Mucosa of stomach (tissue), 1 donor: ENCODE measurements around the gene HMX3.

Experiments used
- H3K27me3 ChIP-seq: one replicate; pipeline ENCODE4 v1.7.0; 2013; ENCODE audit warnings: mild to moderate bottlenecking, low read length; ENCODE audit not compliant: control insufficient read depth, insufficient read depth
- H3K36me3 ChIP-seq: one replicate; pipeline ENCODE4 v1.7.0; 2013; ENCODE audit warnings: low read length; ENCODE audit not compliant: control insufficient read depth, insufficient read depth
- H3K4me1 ChIP-seq: one replicate; pipeline ENCODE4 v1.7.0; 2013; ENCODE audit warnings: mild to moderate bottlenecking, low read length; ENCODE audit not compliant: control insufficient read depth, insufficient read depth
- H3K4me3 ChIP-seq: one replicate; pipeline ENCODE4 v1.7.0; 2013; ENCODE audit warnings: low read length
- H3K9ac ChIP-seq: one replicate; pipeline ENCODE4 v1.7.0; 2013; ENCODE audit warnings: mild to moderate bottlenecking, low read length, moderate library complexity
- H3K9me3 ChIP-seq: one replicate; pipeline ENCODE4 v1.7.0; 2013; ENCODE audit warnings: mild to moderate bottlenecking, low read length, moderate library complexity; ENCODE audit not compliant: control insufficient read depth
- donor health status: Pancreatic carcinoma.

HMX3 gene

DNA sequence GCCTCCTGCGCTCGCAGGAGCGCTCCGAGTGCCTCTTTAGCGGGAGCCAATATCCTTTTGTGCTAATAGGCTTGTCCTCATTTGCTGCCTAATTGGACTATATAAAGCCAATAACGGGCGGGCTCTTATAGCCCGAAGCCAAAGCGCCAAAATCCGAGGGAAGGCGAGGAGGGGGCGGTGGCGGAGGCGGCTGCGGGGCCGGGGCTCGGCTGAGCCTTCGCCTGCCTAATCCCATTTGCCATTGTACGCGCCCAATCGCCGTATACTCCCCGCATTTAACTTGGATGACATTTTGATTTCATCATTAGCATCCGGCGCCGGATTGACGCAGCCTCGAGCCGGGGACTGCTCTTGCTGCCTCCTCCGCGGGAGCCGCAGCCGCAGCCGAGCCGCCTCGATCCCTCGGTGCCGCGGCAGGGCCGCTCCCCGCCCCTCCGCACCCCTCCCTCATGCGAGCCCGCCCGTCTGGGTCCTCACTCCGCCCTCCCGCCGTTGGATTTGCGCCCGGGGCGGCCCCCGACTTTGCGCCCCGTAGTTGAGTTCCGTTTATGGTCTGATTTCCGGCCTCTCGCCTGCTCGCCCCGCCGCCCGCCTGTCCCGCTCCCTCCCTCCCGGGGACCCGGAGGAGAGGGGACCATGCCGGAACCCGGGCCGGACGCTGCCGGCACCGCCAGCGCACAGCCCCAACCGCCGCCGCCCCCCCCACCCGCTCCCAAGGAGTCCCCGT is at the start of gene HMX3:
Gene HMX3, plus strand, starts transcription at position 556 of the 727 bp plus-strand sequence. Its CDS starts 81 bp downstream, at position 637.
- no peak within 1 kb of the TSS for H3K4me3 ChIP-seq
- H3K9ac ChIP-seq: no peak within 1 kb of the TSS
- H3K36me3 ChIP-seq: no peaks in the 10 kb centered on the region
- H3K4me1 ChIP-seq: peaks cover 42% of the 10 kb centered on the region
- H3K9me3 ChIP-seq: peaks cover 4% of the 10 kb centered on the region
- peaks cover 96% of the 10 kb centered on the region for H3K27me3 ChIP-seq

DNA sequence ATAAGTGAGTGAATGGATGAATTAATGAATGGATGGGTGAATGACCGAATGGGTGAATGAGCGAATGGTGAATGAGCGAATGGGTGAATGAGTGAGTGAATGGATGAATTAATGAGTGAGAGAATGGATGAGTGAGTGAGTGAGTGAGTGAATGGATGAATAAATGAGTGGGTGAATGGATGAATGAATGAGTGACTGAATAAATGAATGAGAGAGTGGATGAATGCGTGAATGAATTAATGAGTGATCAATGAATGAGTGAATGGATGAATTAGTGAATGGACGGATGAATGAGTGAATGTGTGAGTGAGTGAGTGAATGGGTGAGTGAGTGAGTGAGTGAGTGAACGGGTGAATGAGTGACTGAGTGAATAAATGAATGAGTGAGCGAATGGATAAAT is 49.5 kb upstream of the HMX3 start:
- peaks cover 4% of the 10 kb centered on the region for H3K27me3 ChIP-seq
- H3K9me3 ChIP-seq: no peaks in the 10 kb centered on the region
- no peak overlapping the region for H3K9ac ChIP-seq
- no peak overlapping the region for H3K4me3 ChIP-seq
- H3K4me1 ChIP-seq: no peaks in the 10 kb centered on the region
- H3K36me3 ChIP-seq: no peaks in the 10 kb centered on the region

DNA sequence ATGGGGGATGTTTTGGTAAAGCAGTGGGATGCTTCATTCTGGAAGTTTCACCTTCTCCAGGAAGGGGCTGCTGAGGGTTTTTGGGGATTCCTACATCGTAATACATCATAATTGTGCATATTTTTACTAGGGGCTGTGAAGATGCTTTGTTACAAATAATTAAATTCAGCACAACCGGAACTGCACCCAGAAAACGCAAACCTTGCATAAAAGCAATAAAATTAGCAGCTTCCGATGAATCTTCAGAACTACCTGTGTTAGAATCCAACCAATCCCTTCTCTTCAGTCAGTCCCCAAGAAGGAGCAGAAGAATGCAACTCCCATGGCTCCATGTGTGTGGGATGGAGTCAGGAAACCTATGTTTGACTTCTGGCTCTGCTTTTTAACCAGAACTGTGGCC is 48.4 kb upstream of the HMX3 start:
- Histone ChIP-seq H3K9ac (no peak overlapping the region), H3K4me3 (no peak overlapping the region), H3K36me3 (no peaks in the 10 kb centered on the region), H3K9me3 (no peaks in the 10 kb centered on the region), H3K27me3 (peaks cover 4% of the 10 kb centered on the region), H3K4me1 (no peaks in the 10 kb centered on the region)

DNA sequence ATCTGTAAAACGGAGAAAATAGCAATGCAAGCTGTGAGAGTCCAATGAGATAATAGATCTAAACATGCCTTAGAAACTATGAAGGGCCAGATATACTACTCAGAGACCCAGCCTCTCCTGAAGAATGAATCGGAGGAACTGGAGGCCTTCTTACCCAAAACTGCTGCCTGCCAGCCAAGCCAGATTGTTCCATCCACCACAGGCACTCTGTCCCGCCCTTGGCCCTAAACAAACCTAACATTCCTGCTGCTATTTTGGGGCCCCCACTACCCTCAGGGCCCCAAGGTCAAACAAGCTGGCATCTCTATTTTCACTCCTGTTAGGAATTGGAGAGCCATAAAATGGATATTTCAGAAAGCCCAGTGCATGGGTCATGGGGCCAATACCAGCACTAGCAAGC is 48.0 kb upstream of the HMX3 start:
- no peak overlapping the region for H3K4me3 ChIP-seq
- no peak overlapping the region for H3K9ac ChIP-seq
- no peaks in the 10 kb centered on the region for H3K9me3 ChIP-seq
- no peaks in the 10 kb centered on the region for H3K36me3 ChIP-seq
- H3K4me1 ChIP-seq: no peaks in the 10 kb centered on the region
- H3K27me3 ChIP-seq: peaks cover 4% of the 10 kb centered on the region

DNA sequence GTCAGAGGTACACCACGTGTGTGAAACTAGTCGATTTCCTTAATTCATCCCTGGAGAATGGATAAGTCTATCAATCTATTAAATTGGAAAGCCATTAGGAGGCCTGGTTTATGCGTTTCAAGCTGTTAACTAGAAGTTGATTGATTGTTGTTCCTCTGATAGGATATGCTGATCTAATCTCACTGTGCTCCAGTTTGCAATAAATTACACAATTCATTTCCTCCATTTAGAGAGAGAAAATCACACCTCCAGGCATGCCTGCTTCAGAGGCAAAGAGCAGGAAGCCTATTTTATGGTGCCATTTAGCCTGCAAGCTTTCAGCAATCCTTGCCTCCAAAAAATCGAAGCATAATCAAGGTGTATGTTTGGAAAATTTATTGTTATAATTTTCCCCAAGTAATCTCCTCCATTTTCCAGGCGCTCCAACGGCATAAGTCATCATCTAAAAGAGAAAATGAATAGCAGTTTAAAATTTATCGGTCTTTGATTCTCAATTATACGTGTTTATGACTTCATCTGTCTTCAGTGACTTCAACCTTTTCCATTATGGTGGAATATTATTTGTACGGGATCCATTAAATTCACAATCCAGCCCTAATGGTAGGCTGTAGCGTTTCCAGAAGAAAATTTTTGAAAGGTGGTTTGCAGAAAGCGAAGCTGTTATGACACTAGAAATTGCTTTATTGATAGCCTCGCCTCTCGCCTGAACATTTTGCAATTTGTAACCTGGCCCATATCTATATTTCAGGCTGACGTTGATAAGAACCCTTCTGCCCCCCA is 42.9 kb upstream of the HMX3 start:
- Histone ChIP-seq H3K36me3 (no peaks in the 10 kb centered on the region), H3K27me3 (peaks cover 8% of the 10 kb centered on the region)

DNA sequence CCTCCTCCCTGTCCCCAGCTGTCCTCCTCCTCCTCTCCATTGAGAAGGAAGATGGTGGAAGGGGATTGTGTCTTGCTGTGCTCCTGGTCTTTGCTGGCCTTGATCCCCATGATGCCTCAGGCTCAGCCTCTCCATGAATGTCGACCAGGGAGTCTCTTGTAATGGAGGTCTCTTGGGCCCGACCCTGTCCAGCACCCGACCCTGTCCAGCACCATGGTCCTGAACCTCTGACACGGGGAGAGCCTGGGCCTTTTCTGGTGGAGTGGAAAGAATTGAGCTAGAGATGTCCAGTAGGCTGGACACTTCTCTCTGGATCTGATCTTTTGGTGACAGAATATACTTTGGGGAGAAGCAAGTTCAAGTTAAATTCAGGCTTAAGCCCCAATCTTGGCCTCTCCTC is 42.3 kb upstream of the HMX3 start:
- Histone ChIP-seq H3K9ac (no peak overlapping the region), H3K4me3 (no peak overlapping the region), H3K9me3 (no peaks in the 10 kb centered on the region), H3K4me1 (no peaks in the 10 kb centered on the region), H3K36me3 (no peaks in the 10 kb centered on the region), H3K27me3 (peaks cover 8% of the 10 kb centered on the region)

More for the DNA sequence above, 42.9 kb upstream of the HMX3 start:
- Histone ChIP-seq H3K9ac (no peak overlapping the region), H3K9me3 (no peaks in the 10 kb centered on the region), H3K4me1 (no peaks in the 10 kb centered on the region), H3K4me3 (no peak overlapping the region)

DNA sequence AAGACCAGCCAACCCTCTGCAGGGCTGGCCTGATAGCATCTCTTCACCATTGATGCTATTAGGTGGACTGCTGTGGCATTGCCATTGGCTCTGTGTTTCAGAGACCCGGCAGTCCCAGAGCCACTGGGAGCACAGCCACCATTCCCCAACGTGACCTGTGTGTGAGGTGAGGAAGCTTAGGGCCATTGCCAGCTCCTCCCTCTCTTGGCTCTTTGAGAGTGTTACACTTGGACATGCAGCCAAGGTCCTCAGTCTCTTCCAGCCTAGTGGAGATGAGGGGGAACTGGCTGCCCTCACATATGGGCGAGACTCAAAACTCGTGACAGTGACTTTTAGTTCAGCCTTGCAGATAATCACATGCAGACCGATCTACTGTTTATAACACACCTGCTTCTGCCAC is 39.3 kb upstream of the HMX3 start:
- Histone ChIP-seq H3K27me3 (peaks cover 8% of the 10 kb centered on the region), H3K9me3 (no peaks in the 10 kb centered on the region), H3K9ac (no peak overlapping the region), H3K36me3 (no peaks in the 10 kb centered on the region), H3K4me1 (no peaks in the 10 kb centered on the region), H3K4me3 (no peak overlapping the region)

DNA sequence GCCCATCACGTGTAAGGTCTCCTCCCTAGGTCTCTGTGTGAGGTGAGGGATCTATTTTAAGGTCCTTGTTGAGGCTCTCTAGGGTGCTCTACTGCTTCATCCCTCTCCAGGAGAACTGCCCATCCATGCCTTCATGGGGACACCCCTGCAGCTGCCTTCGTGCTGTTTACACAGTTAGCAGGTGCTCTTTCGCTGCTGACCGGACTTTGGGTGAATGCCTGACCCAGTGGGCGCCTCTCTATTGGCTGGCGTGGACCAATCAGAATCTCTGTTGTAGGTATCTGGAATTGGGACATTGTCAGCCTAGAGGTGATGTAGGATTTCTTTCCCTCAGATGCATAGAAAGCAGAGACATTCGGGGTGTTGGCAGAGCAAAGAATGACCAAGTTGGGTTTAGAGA is 38.7 kb upstream of the HMX3 start:
- peaks cover 8% of the 10 kb centered on the region for H3K27me3 ChIP-seq
- H3K4me3 ChIP-seq: no peak overlapping the region
- H3K9me3 ChIP-seq: no peaks in the 10 kb centered on the region
- H3K4me1 ChIP-seq: no peaks in the 10 kb centered on the region
- no peaks in the 10 kb centered on the region for H3K36me3 ChIP-seq
- no peak overlapping the region for H3K9ac ChIP-seq

DNA sequence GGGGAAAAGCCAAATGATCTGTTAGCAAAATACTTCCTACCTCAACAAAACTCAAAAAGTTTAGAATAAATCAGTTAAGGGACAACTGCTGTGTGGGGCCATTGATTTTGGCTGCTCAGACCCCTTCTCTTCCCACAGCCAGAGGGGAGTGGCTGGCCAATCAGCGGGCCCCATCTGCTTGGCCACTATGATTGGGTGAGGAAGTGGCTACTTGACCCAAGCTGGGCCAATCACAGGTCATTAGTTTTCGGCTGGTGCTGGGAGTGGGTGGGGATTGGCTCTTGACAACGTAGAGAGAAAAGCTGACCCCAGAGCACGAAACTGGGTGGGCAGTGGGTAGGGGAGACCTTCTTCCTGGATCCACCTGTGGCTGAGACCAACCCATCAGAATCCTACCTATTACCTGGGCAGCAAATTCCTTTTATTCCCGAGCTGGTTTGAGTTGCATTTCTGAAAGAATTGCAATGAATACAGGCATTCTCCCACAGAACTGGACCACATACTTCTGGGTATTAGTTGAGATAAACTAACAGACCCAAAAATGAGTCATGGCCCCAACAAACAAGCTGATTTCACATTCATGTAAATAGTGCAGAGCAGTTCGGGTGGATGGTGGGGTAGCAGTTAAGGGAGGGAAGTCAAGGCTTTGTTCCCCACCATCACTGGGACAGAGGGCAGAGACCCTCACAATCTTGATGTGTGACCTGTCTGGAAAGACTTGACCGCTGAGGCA is 35.6 kb upstream of the HMX3 start:
- Histone ChIP-seq H3K4me1 (no peaks in the 10 kb centered on the region), H3K27me3 (no peaks in the 10 kb centered on the region), H3K4me3 (no peak overlapping the region), H3K36me3 (no peaks in the 10 kb centered on the region), H3K9ac (no peak overlapping the region), H3K9me3 (no peaks in the 10 kb centered on the region)

DNA sequence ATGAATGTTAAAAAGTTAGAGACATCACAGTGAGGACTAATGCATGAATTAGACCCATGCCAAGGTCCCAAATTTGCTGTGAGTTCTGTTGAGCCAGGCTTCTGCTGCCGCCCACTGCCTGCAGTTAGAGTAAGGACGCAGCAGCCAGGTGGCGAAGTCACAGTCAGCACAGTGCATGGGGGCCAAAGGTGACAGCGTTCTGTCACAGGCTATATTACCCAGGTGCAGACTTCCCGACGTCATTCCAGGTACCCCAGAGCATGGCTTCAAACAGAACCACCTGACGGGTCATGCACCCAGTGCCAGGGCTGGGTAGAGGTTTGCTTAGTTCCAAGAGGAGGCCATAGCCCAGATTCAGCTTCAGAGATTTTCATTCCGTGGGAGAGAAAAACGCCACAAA is 33.9 kb upstream of the HMX3 start:
- Histone ChIP-seq H3K27me3 (no peaks in the 10 kb centered on the region), H3K9ac (no peak overlapping the region), H3K9me3 (no peaks in the 10 kb centered on the region), H3K4me3 (no peak overlapping the region), H3K36me3 (no peaks in the 10 kb centered on the region), H3K4me1 (no peaks in the 10 kb centered on the region)

DNA sequence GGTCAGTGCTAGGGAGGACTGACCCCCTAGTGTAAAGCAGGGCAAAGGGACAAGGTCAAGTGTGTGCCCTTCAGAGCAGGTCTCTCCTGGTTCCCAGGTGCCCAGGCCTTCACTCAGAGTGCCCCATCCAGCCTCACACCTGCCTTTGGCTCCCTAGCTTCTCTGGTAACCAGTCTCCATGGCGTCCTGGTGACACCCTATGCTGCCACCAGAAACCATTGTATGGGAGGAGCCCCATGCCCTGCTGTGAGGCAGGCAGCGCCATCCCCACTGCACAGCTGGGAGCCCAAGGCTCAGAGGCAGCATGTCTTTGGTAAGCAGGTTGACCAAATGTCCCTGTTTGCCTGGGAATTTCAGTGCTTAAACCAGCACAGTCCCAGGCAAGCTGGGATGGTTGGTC is 33.1 kb upstream of the HMX3 start:
- no peaks in the 10 kb centered on the region for H3K9me3 ChIP-seq
- H3K36me3 ChIP-seq: no peaks in the 10 kb centered on the region
- H3K27me3 ChIP-seq: no peaks in the 10 kb centered on the region
- H3K9ac ChIP-seq: no peak overlapping the region
- no peak overlapping the region for H3K4me3 ChIP-seq
- no peaks in the 10 kb centered on the region for H3K4me1 ChIP-seq

DNA sequence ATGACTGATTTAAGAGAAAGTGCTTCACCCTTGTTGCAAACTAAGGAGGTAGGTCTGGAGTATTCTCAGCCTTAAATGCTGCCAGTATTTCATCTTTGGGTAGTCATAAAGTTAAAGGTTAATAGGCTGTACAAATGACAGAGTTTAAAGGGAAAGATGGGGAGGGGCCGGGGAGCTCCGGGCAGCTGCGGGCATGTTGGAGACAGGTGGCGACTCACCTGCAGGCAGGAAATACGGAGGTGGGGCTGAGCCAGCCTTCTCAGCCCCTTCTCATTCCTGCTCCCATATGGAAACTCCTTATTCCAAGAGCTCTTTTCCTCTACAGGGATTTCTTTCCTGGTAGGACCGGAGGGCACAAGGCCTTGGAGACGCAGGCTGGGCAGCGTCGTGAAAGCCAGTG is 31.8 kb upstream of the HMX3 start:
- Histone ChIP-seq H3K4me1 (no peaks in the 10 kb centered on the region), H3K36me3 (no peaks in the 10 kb centered on the region), H3K4me3 (no peak overlapping the region), H3K9me3 (no peaks in the 10 kb centered on the region), H3K27me3 (no peaks in the 10 kb centered on the region), H3K9ac (no peak overlapping the region)
